GM23248 (cell line): Measurements from ENCODE around the gene LYRM2. TPM values are rescaled to one million over a fixed set of nuclear protein-coding genes. Genes with fewer than 3 reads are reported as not detected.

Experiments used
- DNase-seq: peaks from one replicate; pipeline ENCODE4 v3.0.0-alpha.2; 2015
- H2AFZ ChIP-seq: fragments of 200-600 bp; sonication (generic); 2 replicates; pipeline ENCODE4 v1.6.1; 2016; ENCODE audit warnings: antibody characterized with exemption
- H3F3A ChIP-seq: fragments of 200-600 bp; sonication (generic); 2 replicates; pipeline ENCODE4 v1.6.1; 2016; ENCODE audit warnings: mild to moderate bottlenecking, antibody characterized with exemption, mixed run types; ENCODE audit not compliant: insufficient read depth
- H3K27ac ChIP-seq: fragments of 200-600 bp; sonication (generic); 2 replicates; pipeline ENCODE4 v1.5.1; 2016; ENCODE audit warnings: mild to moderate bottlenecking
- H3K27me3 ChIP-seq: fragments of 200-600 bp; sonication (generic); replicated peaks from 2 replicates; pipeline ENCODE4 v1.6.1; 2016; ENCODE audit warnings: mild to moderate bottlenecking; ENCODE audit not compliant: insufficient read depth
- H3K36me3 ChIP-seq: fragments of 200-600 bp; sonication (generic); 2 replicates; pipeline ENCODE4 v1.6.1; 2016; ENCODE audit warnings: low read depth, mild to moderate bottlenecking
- H3K4me1 ChIP-seq: fragments of 200-600 bp; sonication (generic); 2 replicates; pipeline ENCODE4 v1.6.1; 2016; ENCODE audit warnings: mild to moderate bottlenecking; ENCODE audit not compliant: insufficient read depth
- H3K4me2 ChIP-seq: fragments of 200-600 bp; sonication (generic); one replicate; pipeline ENCODE4 v1.6.1; 2016; ENCODE audit warnings: mild to moderate bottlenecking; ENCODE audit not compliant: unreplicated experiment
- H3K4me3 ChIP-seq: fragments of 200-600 bp; sonication (generic); 2 replicates; pipeline ENCODE4 v1.5.1; 2016; ENCODE audit warnings: mild to moderate bottlenecking
- H3K79me2 ChIP-seq: fragments of 200-600 bp; sonication (generic); 2 replicates; pipeline ENCODE4 v1.6.1; 2016; ENCODE audit warnings: mild to moderate bottlenecking; ENCODE audit not compliant: insufficient read depth
- H3K9ac ChIP-seq: fragments of 200-600 bp; sonication (generic); 2 replicates; pipeline ENCODE4 v1.6.1; 2016; ENCODE audit warnings: mild to moderate bottlenecking
- H3K9me2 ChIP-seq: fragments of 200-600 bp; sonication (generic); 2 replicates; pipeline ENCODE4 v1.6.1; 2016; ENCODE audit warnings: mixed run types, mild to moderate bottlenecking, moderate library complexity; ENCODE audit not compliant: insufficient read depth
- H3K9me3 ChIP-seq: fragments of 200-600 bp; sonication (generic); one replicate; pipeline ENCODE4 v1.6.1; 2017; ENCODE audit warnings: low read depth
- H4K20me1 ChIP-seq: fragments of 200-600 bp; sonication (generic); 2 replicates; pipeline ENCODE4 v1.6.0; 2016; ENCODE audit not compliant: insufficient read depth
- EZH2 ChIP-seq: fragments of 200-600 bp; sonication (generic); IDR thresholded peaks from 2 replicates; pipeline ENCODE4 v1.6.1; 2018; ENCODE audit warnings: antibody characterized with exemption, mild to moderate bottlenecking; ENCODE audit not compliant: insufficient read depth, poor library complexity, severe bottlenecking
- EZH2phosphoT487 ChIP-seq: fragments of 200-600 bp; sonication (generic); IDR thresholded peaks from 2 replicates; pipeline ENCODE4 v1.6.1; 2018; ENCODE audit warnings: antibody characterized with exemption, moderate library complexity, mild to moderate bottlenecking, low read depth; ENCODE audit not compliant: insufficient read depth
- WGBS, 2 experiments: methylation state at CpG; one replicate each; pipeline ENCODE4 v1.1.6; 2015 to 2017; ENCODE audit warnings: low lambda C conversion rate in 2 of 2, low coverage in 1 of 2; ENCODE audit errors: missing lambda C conversion rate in 2 of 2; 5-methylcytosine and 5-hydroxymethylcytosine counted together
- in situ Hi-C: fragments of 300-500 bp; cut with MboI; formaldehyde crosslinking; loops from 2 replicates; pipeline ENCODE4 v1.15.0; 2020
- polyA plus RNA-seq: library from polyadenylated mRNA; unstranded; fragments of >200 nt; fragmentation: Nextera tagmentation; extraction: Ambion mirVana; gene quantifications from 2 replicates; pipeline ENCODE4 v1.2.1, GENCODE V29; 2016
- total RNA-seq: library from RNA; depleted of rRNA; stranded (reverse); fragments of >200 nt; shearing (Covaris generic); gene quantifications from 2 replicates; pipeline ENCODE4 v1.2.3, GENCODE V29; 2014; rRNA removed

The LYRM2 gene, protein sequence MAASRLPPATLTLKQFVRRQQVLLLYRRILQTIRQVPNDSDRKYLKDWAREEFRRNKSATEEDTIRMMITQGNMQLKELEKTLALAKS
- 30.1 and 30.6 TPM in 2 replicates for total RNA-seq
- polyA plus RNA-seq: 68.2 and 69.5 TPM in 2 replicates

DNA sequence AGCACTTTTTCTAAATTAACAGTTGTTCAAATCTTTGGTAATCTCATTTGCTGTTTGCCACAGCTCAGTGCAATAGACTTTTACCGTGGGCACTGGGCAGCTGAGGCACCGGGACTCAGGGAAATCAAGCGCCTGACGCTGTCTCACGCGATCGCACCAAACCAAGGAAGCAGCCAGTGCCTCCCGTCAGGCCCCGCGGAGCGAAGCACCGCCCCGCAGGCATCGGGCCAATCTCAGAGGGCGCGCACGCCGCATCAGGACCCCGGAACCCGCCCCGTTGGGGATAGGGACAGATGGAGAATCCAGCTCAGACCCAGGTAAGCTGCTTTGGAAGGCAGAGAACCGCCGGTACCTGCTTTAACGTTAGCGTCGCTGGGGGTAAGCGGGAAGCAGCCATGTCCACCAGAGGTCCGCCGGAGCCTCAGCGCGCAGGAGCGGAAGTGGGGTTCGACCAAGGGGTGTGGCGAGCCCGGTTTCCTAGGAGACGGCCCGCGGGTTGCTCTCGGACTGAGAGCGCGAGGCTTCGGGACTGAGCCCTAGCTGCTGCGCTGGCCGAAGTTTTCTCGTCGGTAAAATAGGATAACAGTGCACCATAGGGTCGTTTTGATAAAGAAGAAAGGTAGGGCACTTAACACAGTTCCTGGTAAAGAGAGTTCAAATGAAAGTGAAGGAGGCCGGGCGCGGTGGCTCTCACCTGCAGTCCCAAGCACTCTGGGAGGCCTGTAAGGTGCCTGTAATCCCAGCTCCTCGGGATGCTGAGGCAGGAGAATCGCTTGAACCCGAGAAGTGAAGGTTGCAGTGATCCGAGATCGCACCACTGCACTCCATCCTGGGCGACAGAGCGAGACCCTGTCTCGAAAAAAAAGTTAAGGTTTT, at the start of gene LYRM2:
Gene LYRM2, minus strand, starts transcription at position 428 of the 876 bp plus-strand sequence. Its CDS starts 31 bp downstream, at position 397.
- Histone ChIP-seq H3K4me2 (peak within 1 kb of the TSS; percentile 93), H3K27me3 (no peaks in the 10 kb centered on the region), H3K9me3 (no peaks in the 10 kb centered on the region), H3K9me2 (no peaks in the 10 kb centered on the region), H3K79me2 (peaks cover 18% of the 10 kb centered on the region), H3K27ac (peak within 1 kb of the TSS; percentile 83), H4K20me1 (no peaks in the 10 kb centered on the region), H3K4me1 (peaks cover 4% of the 10 kb centered on the region; the same call in 1 of the 2 replicates), H3K9ac (peak within 1 kb of the TSS; percentile 92), H2AFZ (peak within 1 kb of the TSS; percentile 97), H3K4me3 (peak within 1 kb of the TSS; percentile 84), H3K36me3 (peaks cover 4% of the 10 kb centered on the region; the same call in 1 of the 2 replicates), H3F3A (peaks cover 5% of the 10 kb centered on the region; the same call in 1 of the 2 replicates)
- 2% methylated on average over 53 to 57 of the region's 58 CpGs for WGBS, 2 experiments
- peak; percentile 99 for DNase-seq
- in situ Hi-C loops: no loop called here
- no peak for TF ChIP-seq EZH2
- no peak for TF ChIP-seq EZH2phosphoT487

DNA sequence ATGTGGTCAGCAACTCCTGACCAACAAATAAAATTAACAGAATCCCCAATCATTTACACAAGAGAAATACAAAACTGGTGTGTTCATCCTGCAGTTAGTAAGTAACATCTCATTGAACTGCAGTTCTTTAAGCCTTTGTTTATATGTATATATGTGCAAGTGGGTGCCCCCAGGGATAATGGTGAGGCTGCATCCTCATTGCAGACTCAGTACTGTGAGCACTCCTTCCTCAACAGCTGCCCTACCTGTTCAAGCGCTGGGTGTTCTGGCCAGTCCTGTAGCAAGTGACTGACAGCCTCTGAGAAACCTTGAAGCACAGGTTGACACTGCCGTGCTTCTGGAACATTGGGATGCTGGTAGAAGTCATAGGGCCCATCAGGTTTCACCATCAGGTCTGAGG, 49.8 kb upstream of the LYRM2 start:
- no peaks in the 10 kb centered on the region for H3K4me1 ChIP-seq
- no peak overlapping the region for H3K4me3 ChIP-seq
- no peaks in the 10 kb centered on the region for H3K9me3 ChIP-seq
- peaks cover 32% of the 10 kb centered on the region; the same call in 1 of the 2 replicates for H3K36me3 ChIP-seq
- H3K27ac ChIP-seq: no peak overlapping the region
- no peaks in the 10 kb centered on the region for H3K9me2 ChIP-seq
- no peaks in the 10 kb centered on the region for H3K79me2 ChIP-seq
- no peak overlapping the region for H3K9ac ChIP-seq
- 100% methylated on average over 2 of the region's 2 CpGs for WGBS, 2 experiments
- H3K27me3 ChIP-seq: no peaks in the 10 kb centered on the region
- H2AFZ ChIP-seq: no peak overlapping the region
- TF ChIP-seq EZH2 (no peak), EZH2phosphoT487 (no peak)
- no peaks in the 10 kb centered on the region for H3F3A ChIP-seq
- no peak overlapping the region for H3K4me2 ChIP-seq
- in situ Hi-C loops: no loop called here
- no peaks in the 10 kb centered on the region; the same call in 1 of the 2 replicates for H4K20me1 ChIP-seq
- DNase-seq: no peak

DNA sequence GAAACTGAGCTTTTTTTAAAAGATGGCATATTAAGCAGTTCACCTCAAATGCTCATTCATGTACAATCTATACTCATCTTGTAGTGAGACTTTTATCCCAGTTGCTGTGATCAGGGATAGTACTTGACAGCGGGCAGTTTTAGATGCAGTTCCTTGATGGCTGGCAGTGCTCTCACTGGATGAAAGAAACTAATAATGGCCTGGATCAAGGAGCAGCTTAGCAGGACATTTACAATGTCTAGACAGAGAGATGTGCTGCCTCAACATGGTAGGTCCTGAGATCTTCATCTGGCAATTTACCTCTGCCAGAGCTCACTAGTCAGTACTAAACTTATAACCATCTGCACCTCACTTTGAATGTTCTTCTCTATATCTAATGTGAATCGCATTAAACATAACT, 46.8 kb upstream of the LYRM2 start:
- Histone ChIP-seq H3F3A (no peaks in the 10 kb centered on the region), H3K27ac (no peak overlapping the region), H3K79me2 (no peaks in the 10 kb centered on the region), H3K9ac (no peak overlapping the region), H3K4me1 (no peaks in the 10 kb centered on the region), H3K9me3 (no peaks in the 10 kb centered on the region), H4K20me1 (no peaks in the 10 kb centered on the region), H3K9me2 (no peaks in the 10 kb centered on the region), H3K36me3 (peaks cover 34% of the 10 kb centered on the region; the same call in 1 of the 2 replicates), H3K27me3 (no peaks in the 10 kb centered on the region), H3K4me2 (no peak overlapping the region), H3K4me3 (no peak overlapping the region), H2AFZ (no peak overlapping the region)
- TF ChIP-seq EZH2phosphoT487 (no peak), EZH2 (no peak)
- DNase-seq: no peak
- in situ Hi-C loops: no loop called here
- 95 to 96% methylated on average over 2 of the region's 2 CpGs for WGBS, 2 experiments

DNA sequence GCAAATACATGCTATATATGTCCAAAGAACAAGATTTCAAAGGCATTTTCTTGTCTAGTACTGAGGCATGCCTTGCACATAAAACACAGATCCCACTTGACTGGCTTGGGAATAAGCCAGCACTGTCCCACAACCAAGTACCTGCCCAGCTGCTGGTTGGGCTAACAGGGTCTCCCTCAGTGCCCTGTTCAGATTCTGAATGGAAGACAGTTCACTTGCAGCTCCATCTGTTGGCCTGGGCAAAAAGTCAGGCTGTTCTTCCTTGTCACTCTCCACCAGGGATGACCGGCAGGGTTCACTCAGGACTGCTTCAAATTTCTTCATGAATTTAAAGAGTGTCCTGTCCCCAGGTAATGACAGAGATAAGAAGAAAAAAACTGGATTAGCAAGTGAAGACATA, 44.4 kb upstream of the LYRM2 start:
- Histone ChIP-seq H3K4me2 (no peak overlapping the region), H3K4me1 (no peaks in the 10 kb centered on the region), H3K9me3 (no peaks in the 10 kb centered on the region), H3K36me3 (peaks cover 40% of the 10 kb centered on the region; the same call in 1 of the 2 replicates), H3K9me2 (no peaks in the 10 kb centered on the region), H3K79me2 (no peaks in the 10 kb centered on the region), H3K27ac (no peak overlapping the region), H3K4me3 (no peak overlapping the region), H4K20me1 (no peaks in the 10 kb centered on the region), H3K27me3 (no peaks in the 10 kb centered on the region), H3K9ac (no peak overlapping the region), H3F3A (no peaks in the 10 kb centered on the region), H2AFZ (no peak overlapping the region)
- no peak for DNase-seq
- whole genome bisulfite sequencing, 2 experiments: 95 to 100% methylated on average over 1 of the region's 1 CpG
- TF ChIP-seq EZH2phosphoT487: no peak
- TF ChIP-seq EZH2: no peak
- in situ Hi-C loops: no loop called here
